ENCODE measurements around the gene SLC24A3.
"Not testable (repeated sequence)": the region's sequence is repeated elsewhere in the genome, so short reads cannot be mapped to it uniquely, and the experiment has no call there.

Gene SLC24A3

DNA sequence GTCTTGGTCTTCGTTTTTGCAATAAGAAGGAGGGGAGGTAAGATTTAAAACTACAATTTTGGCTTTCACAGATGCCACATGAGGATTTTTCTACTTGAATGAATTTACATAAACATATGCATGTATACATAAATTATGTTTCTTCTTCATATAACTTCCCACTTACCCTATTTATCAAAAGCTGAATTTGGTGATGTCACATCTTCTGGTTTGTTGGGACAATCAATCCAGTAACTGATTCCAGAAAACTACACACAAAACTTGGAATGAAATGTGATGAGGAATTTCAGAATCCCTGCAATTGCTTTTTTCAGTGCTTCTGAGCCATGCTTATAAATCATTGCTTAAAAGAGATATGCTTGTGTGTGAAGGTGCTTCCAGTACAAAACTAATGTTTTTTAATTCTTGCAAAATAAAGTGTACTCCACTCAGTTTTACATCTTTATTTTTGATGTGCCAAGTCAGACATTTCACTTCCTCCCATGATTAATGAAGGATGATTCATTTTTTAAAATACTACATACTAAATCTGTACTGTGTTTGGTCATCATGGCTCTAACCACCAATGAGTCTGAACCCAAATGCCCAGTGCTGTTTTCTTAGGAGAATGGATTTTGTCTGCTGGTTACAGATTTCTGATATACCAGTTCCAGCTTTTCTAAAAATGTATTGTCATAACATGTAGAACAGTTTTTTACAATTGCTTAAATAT lies 513.5 kb downstream of the SLC24A3 start:
- no peak for DNase-seq

DNA sequence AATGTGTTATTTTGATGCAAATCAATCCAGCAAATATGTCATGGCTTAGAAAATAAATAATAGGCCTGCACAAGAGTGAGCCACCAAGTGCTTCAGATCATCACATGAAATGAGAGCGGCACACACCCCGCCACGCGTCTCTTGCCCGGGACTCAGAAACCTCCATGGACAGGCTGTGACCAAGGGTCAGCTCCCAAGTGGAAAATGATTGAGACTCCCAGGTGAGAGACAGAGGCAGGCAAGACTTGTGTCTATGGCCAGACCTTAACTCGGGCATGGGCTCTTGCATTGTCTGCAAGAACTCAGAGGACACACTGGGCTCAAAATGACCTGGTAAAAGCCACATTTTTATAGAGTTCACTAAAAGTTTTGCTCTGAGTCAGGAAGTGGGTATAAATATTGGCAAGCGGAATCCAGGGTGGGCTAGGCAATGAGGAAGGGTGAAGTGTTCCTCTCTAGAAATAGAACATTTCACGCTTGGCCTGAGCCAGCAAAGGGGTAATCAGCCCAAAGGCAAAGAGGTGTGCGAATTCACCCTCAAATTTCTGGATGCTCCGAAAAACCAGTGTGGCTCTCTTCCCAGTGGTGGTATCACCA lies 514.9 kb downstream of the SLC24A3 start:
- DNase-seq: no peak

DNA sequence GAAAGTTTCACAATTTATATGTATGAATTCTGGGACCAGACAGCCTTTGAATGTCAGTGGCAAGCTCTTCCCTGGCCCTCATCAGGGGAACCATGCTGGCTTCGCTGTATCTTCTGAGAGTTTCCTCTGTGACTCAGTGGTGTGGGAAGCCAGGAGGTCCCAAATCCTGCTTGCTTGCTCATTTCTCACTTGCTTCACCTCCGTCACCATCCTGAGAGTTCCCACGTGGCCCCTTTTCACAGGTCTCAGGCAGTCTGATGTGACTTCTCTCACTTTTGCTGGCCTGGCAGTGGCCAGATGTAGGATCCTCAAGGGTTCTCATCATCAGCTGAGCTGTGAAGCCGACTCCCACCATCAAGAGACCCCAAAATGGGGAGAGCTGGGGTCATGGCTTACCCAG lies 517.2 kb downstream of the SLC24A3 start:
- DNase-seq: no peak

GRCh38 chr20:19730706-19731105 lies 518.3 kb downstream of the SLC24A3 start:
- no peak for DNase-seq

- no peak for DNase-seq
Observed at GRCh38 chr20:19734811-19735210, 522.4 kb downstream of the SLC24A3 start.

DNA sequence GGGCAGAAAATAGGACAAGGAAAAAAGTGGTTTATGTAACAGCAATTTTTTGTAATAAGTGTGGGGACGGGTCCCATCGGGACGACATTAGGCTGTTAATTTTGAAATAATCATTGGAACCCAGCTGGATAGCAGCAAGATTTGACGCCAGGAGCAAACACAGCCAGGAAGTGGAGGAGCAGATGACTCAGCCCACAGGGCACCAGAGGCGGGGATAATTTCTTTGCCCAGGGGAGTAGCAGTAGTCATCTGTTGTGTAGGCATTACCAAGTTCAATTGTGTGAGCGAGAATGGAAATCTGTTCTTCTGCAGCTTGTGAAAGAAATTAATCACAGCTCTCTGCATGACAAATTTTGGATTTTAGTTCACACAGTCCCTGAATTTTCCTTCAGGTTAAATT lies 523.0 kb downstream of the SLC24A3 start:
- peak in 1 of 2 donors; percentile 12 for DNase-seq

DNA sequence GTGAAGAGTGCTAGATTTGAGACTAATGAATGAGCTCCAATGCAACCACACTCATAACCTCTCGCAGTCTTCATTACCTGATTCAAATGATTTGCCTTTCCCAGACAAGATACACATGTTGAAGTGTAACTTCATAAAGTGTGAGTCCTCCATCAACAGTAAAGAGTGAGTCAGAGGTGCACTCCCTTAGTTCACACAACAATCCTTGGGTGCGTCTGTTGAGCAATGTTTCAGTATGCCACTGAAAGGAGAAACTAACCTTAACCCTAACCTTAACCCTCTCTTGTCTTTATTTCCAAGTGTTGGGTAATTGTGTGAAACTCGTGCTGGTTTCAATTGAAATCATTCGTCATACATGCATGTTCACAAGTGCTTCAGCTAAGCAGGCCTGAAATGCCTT lies 524.6 kb downstream of the SLC24A3 start:
- no peak for DNase-seq

- no peak for DNase-seq
Observed at GRCh38 chr20:19738951-19739350, 526.5 kb downstream of the SLC24A3 start.

- no peak for DNase-seq
Observed at GRCh38 chr20:19739351-19739750, 526.9 kb downstream of the SLC24A3 start.

- no peak for DNase-seq
Observed at GRCh38 chr20:19740512-19740911, 528.1 kb downstream of the SLC24A3 start.

- no peak for DNase-seq
Observed at GRCh38 chr20:19741924-19742323, 529.5 kb downstream of the SLC24A3 start.

DNA sequence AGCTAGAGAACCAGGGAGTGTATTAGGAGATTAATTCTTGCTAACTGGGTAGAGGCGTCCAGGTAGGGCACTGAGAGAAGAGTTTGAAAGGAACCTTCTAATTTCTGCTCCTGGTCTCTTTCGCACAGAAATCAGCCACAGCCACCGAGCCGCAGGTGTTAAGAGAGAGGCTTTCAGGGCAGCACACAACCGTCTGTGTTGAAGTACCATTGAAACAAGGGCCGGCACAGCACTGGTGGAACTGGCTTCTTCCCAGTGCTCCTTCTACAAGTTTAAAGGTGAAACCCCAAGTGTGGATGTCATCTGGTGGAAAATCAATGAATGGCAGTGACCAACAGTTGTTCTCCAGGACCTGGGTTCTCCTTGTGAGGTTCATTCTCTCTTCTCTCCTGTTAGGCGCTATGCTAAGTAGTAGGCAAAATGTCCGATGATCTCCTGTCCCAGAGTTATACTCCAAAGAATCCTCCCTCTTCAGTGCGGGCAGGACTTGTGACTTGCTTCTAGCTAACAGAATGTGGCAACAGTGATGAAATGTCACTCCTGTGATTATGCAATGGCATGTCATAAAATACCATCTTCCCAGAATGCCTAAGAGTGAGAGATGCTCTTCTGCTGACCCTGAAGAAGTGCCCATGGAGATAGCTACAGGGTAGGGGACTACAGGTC lies 530.7 kb downstream of the SLC24A3 start:
- no peak for DNase-seq

- DNase-seq: no peak
Observed at GRCh38 chr20:19743640-19743995, 531.2 kb downstream of the SLC24A3 start.

GRCh38 chr20:19745106-19745505 lies 532.7 kb downstream of the SLC24A3 start:
- no peak for DNase-seq

DNA sequence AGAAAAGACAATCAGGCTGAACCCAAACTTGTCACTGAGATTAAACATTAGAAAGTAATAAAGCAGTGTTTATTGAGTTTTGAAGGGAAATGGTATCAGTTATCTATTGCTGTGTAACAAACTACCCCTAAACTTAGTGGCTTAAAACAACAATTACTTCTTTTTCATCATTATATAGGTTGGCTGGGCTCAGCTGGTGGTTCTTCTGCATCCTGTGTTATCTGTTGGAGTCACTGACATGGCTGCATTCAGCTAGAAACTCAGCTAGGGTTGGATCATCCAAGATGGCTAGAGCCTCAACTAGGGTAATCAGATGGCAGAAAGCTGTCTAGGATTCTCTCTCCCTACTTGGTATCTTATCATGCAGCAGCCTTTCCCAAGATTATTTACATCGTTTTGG lies 533.1 kb downstream of the SLC24A3 start:
- DNase-seq: no peak

GRCh38 chr20:19746396-19746795 lies 534.0 kb downstream of the SLC24A3 start:
- DNase-seq: no peak

DNA sequence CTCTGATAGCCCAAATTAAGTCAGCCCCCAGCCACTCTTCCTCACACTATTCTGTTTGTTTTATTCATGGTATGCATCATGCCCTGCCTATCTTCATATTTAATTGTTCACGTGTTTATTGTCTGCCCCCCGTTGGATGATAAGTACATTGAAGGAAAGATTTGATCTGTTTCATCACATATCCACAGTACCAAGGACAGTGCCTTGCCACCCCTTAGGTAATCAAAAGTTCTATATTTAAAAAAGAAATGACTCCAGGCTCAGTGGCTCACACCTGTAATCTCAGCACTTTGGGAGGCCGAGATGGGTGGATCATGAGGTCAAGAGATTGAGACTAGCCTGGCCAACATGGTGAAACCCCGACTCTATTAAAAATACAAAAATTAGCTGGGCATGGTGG lies 535.5 kb downstream of the SLC24A3 start:
- DNase-seq: no peak

- DNase-seq: no peak
Observed at GRCh38 chr20:19748681-19749080, 536.2 kb downstream of the SLC24A3 start.

DNA sequence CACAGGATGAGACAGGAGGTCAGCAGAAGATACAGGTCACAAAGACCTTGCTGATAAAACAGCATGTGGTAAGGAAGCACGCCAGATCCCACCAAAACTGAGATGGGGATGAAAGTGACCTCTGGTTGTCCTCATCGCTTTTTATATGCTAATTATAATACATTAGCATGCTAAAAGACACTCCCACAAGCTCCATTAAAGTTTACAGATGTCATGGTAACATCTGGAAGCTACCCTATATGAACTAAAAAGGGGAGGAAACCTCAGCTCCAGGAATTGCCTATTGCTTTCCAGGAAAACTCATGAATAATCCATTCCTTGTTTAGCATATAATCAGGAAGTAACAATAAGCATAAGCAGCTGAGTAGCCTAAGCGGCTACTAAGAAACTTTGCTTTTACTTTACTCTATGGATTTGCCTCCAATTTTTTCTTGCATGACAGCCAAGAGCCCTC lies 537.2 kb downstream of the SLC24A3 start:
- DNase-seq: no peak

DNA sequence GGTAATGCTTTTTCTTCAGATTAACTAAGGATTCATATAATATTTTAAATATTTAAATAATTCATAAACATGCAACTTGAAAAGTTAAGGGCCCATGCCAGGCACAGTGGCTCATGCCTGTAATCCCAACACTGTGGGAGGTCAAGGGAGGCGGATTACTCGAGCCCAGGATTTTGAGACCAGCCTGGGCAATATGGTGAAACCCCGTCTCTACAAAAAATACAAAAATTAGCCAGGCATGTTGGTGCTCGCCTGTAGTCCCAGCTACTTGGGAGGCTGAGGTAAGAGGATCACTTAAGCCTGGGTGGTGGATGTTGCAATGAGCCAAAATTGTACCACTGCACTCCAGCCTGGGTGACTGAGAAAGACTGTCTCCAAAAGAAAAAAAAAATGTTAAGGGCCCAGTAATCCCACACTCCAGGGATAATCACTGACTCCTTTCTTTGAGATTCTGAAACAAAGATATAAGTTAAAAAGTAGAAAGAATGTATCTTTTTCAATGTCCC lies 537.7 kb downstream of the SLC24A3 start:
- no peak for DNase-seq

GRCh38 chr20:19750907-19751636 lies 538.6 kb downstream of the SLC24A3 start:
- no peak for DNase-seq

DNA sequence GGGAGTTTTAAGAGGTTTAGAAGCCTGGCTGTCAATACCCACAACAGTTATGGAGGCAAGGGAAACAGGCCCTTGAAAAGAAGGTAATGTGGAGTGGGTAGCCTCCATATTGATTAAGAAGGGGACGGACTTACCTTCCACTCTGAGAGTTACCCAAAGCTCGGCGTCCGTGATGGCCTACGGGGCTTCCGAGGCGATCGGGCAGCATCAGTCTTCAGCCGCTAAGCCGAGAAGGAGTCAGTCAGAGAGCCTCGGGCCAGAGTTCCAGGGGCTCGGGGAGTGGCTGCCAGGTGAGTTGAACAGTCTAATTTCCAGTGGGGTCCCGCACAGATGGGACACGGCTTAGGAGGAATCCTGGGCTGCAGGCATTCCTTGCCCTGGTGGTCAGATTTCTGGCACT lies 541.8 kb downstream of the SLC24A3 start:
- DNase-seq: not testable (repeated sequence)

- DNase-seq: no peak
Observed at GRCh38 chr20:19756761-19757486, 544.5 kb downstream of the SLC24A3 start.

All from stimulated activated CD4-positive, alpha-beta T cell treated with anti-CD3 and anti-CD28 coated beads, Interleukin-2, amount 100 ng/mL, for 48 hours (primary cell).